OCI-LY1 (cell line): ENCODE results near the gene HES5.

Experiments used
- EZH2 ChIP-seq: fragments of 200-600 bp; sonication (generic), shearing (Covaris generic); IDR thresholded peaks from 2 replicates; pipeline ENCODE4 v1.8.0; 2017; ENCODE audit warnings: borderline replicate concordance, mixed run types, mild to moderate bottlenecking, antibody characterized with exemption, low read length, moderate library complexity, mixed read lengths
- TF ChIP-seq, protein P1 (sequence below): fragments of 200-600 bp; sonication (generic), shearing (Covaris generic); IDR thresholded peaks from 2 replicates; pipeline ENCODE4 v1.5.1; 2017; ENCODE audit warnings: mild to moderate bottlenecking, antibody characterized with exemption, low read length, moderate library complexity, mixed read lengths

DNA sequence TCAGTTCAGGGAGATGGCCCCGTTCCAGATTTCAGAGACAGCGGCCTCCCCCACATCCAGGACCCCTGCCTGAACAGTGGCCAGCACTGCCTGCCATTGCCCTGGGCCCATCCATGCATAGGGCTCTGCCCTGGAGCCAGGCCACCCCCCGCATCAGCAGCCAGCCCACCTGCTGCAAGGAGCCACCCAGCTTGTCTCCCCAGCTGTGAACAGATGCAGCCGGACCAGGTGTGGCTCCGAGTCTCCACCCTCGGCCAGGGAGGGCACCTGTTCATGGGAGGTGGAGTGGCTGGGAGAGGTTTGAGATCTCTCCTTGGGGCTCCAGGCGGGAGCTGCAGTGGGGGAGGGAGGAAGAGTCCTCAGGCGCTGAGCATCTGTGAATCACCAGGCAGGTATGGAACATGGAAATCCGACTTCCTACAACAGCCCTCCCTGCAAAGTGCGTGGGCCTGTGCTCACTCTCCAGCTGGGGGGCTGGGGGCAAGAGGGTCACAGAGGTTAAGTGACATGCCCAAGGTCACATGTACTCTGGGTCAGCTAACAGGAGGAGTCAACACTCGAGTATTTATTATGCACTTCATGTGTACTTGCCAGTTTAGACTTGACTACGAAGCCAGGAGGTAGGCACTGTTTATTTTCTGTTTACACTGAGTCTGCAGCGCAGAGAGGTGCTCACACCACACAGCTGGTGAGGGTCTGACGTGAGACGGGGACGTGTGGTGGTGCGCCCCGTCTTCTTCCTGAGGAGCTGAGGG, 4.8 kb upstream of the HES5 start:
- TF ChIP-seq EZH2 = no peak
- TF ChIP-seq, protein P1, sequence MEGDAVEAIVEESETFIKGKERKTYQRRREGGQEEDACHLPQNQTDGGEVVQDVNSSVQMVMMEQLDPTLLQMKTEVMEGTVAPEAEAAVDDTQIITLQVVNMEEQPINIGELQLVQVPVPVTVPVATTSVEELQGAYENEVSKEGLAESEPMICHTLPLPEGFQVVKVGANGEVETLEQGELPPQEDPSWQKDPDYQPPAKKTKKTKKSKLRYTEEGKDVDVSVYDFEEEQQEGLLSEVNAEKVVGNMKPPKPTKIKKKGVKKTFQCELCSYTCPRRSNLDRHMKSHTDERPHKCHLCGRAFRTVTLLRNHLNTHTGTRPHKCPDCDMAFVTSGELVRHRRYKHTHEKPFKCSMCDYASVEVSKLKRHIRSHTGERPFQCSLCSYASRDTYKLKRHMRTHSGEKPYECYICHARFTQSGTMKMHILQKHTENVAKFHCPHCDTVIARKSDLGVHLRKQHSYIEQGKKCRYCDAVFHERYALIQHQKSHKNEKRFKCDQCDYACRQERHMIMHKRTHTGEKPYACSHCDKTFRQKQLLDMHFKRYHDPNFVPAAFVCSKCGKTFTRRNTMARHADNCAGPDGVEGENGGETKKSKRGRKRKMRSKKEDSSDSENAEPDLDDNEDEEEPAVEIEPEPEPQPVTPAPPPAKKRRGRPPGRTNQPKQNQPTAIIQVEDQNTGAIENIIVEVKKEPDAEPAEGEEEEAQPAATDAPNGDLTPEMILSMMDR = no peak
